GM19455 (cell line): Measurements from ENCODE around the gene P2RX4.
"Not testable (repeated sequence)": the region's sequence is repeated elsewhere in the genome, so short reads cannot be mapped to it uniquely, and the experiment has no call there.

Experiments used
- ATAC-seq: cut with Tn5 transposase; IDR thresholded peaks from one replicate; pipeline ENCODE4 v1.9.1; 2021; ENCODE audit not compliant: unreplicated experiment

Gene P2RX4

DNA sequence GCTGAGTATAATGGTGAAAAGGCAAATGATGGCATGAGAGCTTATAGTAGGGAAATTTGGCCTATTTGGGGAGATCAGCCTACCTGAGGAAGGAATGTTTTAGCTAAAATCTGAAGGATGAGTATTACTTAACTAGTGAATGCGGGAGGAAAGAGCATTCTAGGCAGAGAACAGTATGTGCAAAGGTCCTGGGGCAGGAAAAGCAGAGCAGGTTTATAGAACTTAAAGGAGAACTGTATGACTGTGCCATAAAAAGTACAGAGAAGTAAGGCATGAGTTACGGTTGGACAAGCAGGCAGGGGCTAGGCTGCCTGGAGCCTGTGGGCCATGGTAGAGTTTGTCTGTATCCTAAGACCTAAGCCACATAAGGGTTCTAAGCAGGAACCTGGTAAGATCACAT lies 21.7 kb upstream of the P2RX4 start:
- no peak for ATAC-seq

DNA sequence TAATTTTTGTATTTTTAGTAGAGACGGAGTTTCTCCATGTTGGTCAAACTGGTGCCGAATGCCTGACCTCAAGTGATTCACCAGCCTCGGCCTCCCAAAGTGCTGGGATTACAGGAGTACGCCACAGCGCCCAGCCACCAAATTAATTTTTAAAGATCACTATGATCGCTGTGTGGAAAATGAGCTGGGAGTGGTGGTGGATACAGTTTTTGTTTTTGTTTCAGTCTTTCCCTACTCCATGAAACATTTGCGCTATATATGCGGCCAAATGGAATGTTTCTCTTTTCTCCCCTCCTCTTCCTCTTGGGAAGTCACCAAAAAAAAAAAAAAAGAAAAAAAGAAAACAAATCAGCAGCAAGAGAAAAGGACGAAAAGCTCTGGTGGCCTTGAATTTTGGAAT lies 20.8 kb upstream of the P2RX4 start:
- ATAC-seq = no peak

GRCh38 chr12:121189619-121190155 lies 20.2 kb upstream of the P2RX4 start:
- ATAC-seq = no peak

DNA sequence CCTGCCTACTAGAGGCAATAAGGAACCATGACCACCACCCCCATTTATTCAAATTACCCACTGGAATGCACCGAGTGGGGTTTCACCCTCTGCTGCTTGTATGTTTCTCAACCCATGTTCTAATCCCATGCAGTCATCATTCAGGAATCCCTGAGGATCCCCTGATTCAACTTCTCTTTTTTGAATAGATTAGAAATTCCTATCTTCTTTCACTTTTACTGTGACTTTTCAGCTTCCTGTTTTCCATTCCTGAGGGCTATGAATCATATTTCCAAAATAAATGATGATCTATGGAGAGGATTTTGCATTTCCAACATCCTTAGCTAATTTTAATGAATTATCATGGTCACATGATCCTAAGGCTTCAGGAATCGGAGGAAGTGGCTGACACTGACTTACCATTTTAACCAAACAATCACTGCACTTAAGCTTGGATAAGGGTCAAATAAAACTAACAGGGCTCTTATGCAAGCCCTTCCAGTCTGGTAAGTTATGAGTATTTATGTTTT lies 19.4 kb upstream of the P2RX4 start:
- ATAC-seq = no peak

DNA sequence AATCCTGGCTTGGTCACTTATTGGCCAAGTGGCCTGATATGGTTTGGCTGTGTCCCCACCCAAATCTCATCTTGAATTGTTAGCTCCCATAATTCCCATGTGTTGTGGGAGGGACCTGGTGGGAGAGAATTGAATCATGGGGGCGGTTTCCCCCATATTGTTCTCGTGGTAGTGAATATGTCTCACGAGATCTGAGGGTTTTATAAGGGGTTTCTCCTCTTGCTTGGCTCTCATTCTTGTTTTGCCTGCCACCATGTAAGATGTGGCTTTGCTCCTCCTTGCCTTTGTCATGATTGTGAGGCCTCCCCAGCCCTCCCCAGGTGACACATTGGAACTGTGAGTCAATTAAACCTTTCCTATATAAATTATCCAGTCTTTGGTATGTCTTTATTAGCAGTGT lies 18.8 kb upstream of the P2RX4 start:
- ATAC-seq = no peak

DNA sequence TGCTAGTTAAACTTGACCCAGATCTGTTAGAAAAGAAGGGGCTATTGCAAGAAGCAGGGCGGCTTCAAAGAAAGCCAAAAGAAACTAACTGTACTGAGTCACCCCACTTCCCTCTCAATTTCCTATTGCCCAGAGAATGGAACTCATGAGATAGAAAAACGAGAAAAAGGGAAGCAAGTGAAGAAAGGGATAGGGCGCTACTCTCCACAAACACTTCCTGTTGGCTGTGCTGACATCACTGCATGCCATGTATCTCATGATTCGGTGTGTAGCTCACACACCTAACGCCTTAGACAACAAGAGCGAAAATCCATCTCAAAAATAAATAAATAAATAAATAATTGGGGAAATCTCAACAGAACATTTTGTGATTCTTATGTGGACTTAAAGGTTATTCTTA lies 13.0 kb upstream of the P2RX4 start:
- ATAC-seq = no peak

- ATAC-seq = no peak
These were observed 11.0 kb upstream of the P2RX4 start for GRCh38 chr12:121198949-121199348.

- not testable (repeated sequence) for ATAC-seq
These were observed 8.8 kb upstream of the P2RX4 start for GRCh38 chr12:121201140-121201539.

DNA sequence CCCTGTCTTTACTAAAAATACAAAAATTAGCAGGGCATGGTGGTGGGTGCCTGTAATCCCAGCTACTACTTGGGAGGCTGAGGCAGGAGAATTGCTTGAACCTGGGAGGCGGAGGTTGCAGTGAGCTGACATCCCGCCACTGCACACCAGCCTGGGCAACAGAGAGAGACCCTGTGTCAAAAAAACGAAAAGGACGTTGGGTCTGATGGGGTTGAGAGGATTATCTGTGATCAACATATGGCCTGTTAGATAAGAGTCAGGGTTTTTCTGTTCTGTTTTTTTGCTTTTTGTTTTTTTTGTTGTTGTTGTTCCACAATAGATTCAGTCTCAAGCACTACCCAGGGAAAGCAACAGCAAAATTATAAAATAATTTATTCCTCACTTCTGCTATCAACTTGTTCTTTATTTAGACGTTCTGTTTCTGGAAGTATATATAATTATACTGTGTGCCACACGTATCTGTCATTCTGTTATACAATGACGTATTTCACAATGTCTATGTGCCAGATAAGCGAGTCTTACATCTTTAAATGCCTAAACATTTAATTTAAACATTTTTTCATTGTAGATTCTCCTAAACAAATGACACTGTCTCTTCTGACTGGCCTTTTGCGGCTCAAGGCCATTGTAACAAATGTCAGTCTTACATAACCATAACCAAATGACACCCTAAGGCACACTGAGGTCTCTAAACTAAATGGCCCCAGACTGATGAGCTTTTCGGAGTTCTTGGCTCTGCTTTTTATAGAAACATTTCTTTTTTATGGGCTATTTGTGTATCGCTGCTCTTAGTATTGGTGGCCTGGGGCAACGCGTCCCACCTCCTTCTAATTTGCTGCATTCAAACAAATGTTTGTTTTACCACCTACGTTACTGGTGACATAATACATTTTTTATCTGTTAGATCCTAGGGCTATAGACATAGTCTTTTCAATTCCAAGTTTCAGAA lies 7.2 kb upstream of the P2RX4 start:
- ATAC-seq = no peak

DNA sequence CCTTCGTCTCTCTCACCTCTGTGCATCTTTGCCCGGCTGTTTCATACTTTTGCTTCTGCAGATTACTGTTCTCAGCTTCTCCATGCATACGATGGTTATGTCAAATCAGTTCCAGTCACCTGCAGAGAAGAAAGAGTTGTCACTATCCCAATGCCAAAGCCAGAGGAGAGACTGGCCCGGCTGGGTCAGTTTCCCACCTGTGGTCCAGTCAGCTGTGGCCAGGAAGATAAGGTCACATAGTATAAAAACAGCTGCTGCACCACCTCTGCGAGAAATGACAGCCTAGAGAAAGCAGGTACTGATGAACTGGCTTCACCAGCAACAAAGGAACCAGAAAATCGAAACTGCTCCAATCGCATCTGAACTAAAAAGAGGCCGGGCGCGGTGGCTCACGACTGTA lies 6.4 kb upstream of the P2RX4 start:
- ATAC-seq = no peak

DNA sequence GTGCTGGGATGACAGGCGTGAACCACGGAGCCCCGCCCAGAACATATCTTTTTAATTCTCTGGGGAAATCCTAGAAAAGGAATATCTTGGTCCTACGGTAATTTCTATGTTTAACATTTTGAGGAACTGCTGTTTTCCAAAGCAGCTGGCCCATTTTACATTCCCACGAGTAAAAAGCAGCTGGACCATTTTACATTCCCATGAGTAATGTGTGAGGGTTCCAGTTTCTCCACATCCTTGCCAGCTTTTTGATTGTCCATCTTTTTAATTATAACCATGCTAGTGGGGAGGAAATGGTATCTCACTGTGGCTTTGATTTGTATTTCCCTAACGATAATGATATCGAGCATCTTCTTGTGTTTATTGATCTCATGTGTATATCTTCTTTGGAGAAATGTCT lies 4.4 kb upstream of the P2RX4 start:
- ATAC-seq = no peak

- not testable (repeated sequence) for ATAC-seq
These were observed 1.4 kb upstream of the P2RX4 start for GRCh38 chr12:121208571-121208970.

DNA sequence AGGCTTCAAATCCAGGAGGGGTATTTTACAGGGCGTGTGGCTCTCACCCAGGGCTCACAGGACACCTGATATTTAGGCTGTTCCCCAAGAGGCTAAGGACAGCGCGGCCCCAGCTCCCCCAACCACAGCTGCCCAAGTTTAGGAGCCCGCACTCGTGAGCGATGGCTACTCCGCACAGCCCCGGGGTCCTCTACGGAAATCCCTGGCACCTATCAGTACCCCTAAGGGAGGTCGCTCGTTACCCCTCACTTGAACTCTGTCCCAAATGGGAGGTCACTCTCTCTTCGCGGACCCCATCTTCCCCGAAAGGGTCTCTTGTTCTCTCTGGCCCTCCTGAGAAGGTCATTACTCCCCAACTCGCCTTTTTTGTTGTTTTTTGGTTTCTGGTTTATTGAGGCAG lies 708 bp upstream of the P2RX4 start:
- ATAC-seq = no peak

GRCh38 chr12:121212875-121213274 lies 2.9 kb downstream of the P2RX4 start:
- no peak for ATAC-seq

- ATAC-seq = no peak
These were observed 4.3 kb downstream of the P2RX4 start for GRCh38 chr12:121214166-121214777.

DNA sequence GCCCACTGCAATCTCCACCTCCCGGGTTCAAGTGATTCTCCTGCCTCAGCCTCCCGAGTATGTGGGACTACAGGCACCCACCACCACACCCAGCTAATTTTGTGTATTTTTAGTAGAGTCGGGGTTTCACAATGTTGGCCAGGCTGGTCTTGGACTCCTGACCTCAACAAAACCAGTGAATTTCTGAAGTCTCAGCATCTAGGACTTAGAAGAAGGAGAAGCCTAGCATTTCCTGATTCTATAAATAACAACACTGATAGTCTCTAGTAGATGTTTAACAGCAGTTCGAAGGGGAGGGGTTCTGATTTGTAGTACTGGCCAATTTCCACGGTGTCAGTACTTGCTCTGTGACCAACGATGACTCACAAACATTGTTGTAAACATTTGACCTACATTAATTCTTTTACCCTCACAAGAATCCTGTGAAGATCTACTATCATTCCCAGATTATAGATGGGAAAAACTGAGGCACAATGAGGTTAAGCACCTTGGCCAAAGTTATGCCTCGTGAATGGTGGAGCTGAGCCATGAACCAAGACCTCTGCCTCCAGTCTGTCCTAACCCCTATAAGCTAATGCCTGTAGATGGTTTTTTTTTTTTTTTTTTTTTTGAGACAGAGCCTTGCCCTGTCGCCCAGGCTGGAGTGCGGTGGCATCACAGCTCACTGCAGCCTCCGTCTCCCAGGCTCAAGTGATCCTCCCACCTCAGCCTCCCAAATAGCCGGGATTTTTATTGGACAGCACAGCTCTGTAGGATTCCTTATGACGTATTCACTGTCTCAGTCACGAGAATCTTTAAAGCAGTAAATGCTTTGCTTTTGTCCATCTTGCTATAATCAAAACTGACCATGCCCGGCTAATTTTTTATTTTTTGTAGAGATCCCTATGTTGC lies 5.2 kb downstream of the P2RX4 start:
- ATAC-seq = no peak

- ATAC-seq = no peak
These were observed 6.2 kb downstream of the P2RX4 start for GRCh38 chr12:121216102-121216501.

DNA sequence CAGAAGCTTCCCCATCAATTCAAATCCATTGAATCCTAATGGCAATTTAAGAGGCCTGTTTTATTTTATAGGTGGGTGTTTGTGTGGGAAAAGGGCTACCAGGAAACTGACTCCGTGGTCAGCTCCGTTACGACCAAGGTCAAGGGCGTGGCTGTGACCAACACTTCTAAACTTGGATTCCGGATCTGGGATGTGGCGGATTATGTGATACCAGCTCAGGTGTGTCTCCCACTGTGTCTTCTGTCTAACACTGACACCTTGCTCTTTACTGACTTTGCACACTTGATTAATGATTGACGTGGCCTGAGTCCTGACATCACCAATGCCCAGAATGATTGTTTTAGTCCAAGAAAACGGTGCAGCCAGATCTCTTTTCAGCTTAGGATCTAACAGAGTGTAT lies 7.1 kb downstream of the P2RX4 start:
- ATAC-seq = no peak

DNA sequence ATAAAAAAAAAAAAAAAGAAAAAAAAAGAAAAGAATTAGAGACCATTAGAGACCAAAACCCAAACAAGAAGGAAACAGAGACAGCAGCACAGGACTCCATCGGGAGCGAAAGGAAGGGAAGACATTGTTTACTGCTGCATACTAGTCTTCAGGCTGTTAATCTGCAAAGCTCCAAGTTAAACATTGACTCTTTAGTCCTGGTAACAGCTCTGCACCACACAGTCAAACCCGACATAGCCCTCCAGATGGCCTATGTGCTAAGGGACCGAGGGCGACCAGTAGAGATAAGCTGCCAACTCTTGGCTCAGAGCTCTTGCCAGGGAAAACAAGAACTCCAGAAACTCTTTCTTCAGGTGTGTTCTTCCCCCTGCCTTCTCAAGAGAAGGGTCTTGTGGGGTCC lies 7.8 kb downstream of the P2RX4 start:
- ATAC-seq = no peak

- no peak for ATAC-seq
These were observed 8.8 kb downstream of the P2RX4 start for GRCh38 chr12:121218588-121219352.
